Activated naive CD4-positive, alpha-beta T cell treated with anti-CD3 and anti-CD28 coated beads for 36 hours (primary cell): Measurements from ENCODE around the gene KRTAP26-1. TPM values are rescaled to one million over a fixed set of nuclear protein-coding genes. Genes with fewer than 3 reads are reported as not detected.

Experiments
- CTCF ChIA-PET: fragments of 350-600 bp; sonication (Branson Sonifier 250); formaldehyde crosslinking; loops from one replicate; lab custom pipeline; 2021; ENCODE audit warnings: antibody characterized with exemption; lab: Charles Lee
- DNase-seq: peaks from one replicate; pipeline ENCODE4 v3.0.0-alpha.2; 2020
- H3K27ac Mint-ChIP-seq: one replicate; pipeline ENCODE4 v1.8.0; 2021; ENCODE audit warnings: mild to moderate bottlenecking, mixed read lengths
- H3K27me3 Mint-ChIP-seq: one replicate; pipeline ENCODE4 v1.8.0; 2021; ENCODE audit warnings: low read depth, mixed read lengths
- H3K36me3 Mint-ChIP-seq: one replicate; pipeline ENCODE4 v1.8.0; 2021; ENCODE audit warnings: low read depth, mixed read lengths
- H3K4me1 Mint-ChIP-seq: one replicate; pipeline ENCODE4 v1.8.0; 2021; ENCODE audit warnings: low read depth, mixed read lengths
- H3K4me3 Mint-ChIP-seq: one replicate; pipeline ENCODE4 v1.8.0; 2021; ENCODE audit warnings: mild to moderate bottlenecking, moderate library complexity, mixed read lengths
- H3K9me3 Mint-ChIP-seq: one replicate; pipeline ENCODE4 v1.8.0; 2021; ENCODE audit warnings: mixed read lengths
- intact Hi-C: fragments of 100-400 bp; cut with micrococcal nuclease; formaldehyde crosslinking; loops from one replicate; pipeline ENCODE4 v1.15.1; 2023
- total RNA-seq, 2 experiments: library from RNA; stranded (reverse); gene quantifications; one replicate each; pipeline ENCODE4 v1.2.3, GENCODE V29; 2021

KRTAP26-1 gene
- total RNA-seq, 2 experiments from 2014 or later = not detected

DNA sequence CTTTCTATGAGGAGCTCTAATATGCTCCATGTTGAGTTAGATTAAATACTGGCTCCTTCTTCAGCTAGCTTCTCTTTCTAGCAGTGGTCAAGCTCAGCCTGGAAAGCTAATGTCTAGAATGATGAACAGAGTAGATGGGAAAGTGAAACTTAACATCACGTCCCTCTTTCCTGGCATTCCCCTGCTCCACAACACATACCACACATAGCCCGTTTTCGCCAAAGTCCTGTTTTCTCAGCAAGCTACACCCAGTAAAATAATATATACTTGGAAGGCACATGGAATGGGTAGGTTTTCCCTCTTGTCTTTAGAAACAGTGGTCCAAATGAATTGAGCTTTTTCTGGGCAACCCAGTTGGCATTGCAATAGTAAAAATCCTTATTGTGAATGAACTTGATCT lies 13.6 kb upstream of the KRTAP26-1 start:
- H3K36me3 Mint-ChIP-seq = no peaks in the 10 kb centered on the region
- H3K27ac Mint-ChIP-seq = no peak overlapping the region
- H3K4me1 Mint-ChIP-seq = no peaks in the 10 kb centered on the region
- no peak for DNase-seq
- H3K9me3 Mint-ChIP-seq = no peaks in the 10 kb centered on the region
- no peak overlapping the region for H3K4me3 Mint-ChIP-seq
- H3K27me3 Mint-ChIP-seq = peaks cover 9% of the 10 kb centered on the region
- intact Hi-C loops = no loop called here
- CTCF ChIA-PET = no interaction called here

DNA sequence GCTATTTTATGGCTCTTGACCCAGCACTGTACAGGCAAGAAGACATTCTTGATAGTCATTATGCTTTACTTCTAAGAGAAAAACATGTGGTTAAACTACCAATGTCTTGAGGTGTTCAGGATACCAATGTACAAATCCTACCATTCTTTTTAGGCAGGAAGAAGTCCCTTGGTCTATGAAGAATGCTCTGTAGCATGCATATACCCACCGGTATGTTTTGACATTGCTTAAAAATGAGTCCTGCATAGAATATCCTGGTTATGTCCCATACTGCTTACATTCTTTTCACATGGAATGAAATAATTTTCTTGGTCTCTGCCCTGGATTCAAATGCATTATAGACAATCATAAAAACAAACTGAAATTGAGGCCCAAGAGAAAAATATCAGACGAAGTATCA lies 12.6 kb upstream of the KRTAP26-1 start:
- no peaks in the 10 kb centered on the region for H3K9me3 Mint-ChIP-seq
- intact Hi-C loops = no loop called here
- DNase-seq = no peak
- no peaks in the 10 kb centered on the region for H3K36me3 Mint-ChIP-seq
- no peak overlapping the region for H3K27ac Mint-ChIP-seq
- peaks cover 9% of the 10 kb centered on the region for H3K27me3 Mint-ChIP-seq
- no peak overlapping the region for H3K4me3 Mint-ChIP-seq
- H3K4me1 Mint-ChIP-seq = no peaks in the 10 kb centered on the region
- CTCF ChIA-PET = no interaction called here

DNA sequence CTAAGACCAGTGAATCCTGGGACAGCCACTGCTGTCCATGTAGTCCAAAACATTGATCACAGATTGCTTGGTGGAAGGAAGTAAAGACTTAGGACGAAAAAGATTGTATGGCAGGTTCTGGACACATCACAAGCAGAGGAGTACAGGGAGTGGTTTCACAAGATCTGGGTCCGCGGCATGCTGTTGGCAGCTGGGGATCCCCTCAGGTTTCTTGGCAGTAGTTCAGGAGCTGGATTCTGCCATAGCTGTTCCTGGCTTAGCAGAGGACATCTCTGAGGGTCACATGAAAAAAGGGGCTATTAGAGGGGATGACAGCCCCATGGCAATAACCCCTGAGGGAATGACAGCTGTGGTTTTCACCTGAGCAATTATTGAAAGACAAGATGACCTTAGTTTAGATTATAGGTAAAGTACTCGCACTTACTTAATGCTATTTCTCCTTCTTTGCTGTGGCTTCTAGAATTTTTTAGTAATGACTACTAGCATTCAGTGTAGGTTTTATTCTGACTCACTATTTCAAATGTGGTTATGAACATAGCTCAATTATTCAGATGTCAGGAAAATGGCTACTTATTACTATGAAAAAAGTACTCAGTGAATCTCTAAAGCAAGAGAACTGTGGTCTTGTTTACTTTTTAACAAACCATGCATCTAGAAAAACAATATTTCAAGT lies 9.2 kb upstream of the KRTAP26-1 start:
- intact Hi-C loops = no loop called here
- DNase-seq = no peak
- no peaks in the 10 kb centered on the region for H3K4me1 Mint-ChIP-seq
- no peak overlapping the region for H3K4me3 Mint-ChIP-seq
- H3K27ac Mint-ChIP-seq = no peak overlapping the region
- no peaks in the 10 kb centered on the region for H3K36me3 Mint-ChIP-seq
- peaks cover 4% of the 10 kb centered on the region for H3K9me3 Mint-ChIP-seq
- H3K27me3 Mint-ChIP-seq = peaks cover 14% of the 10 kb centered on the region
- CTCF ChIA-PET = no interaction called here

- DNase-seq = no peak
- H3K27me3 Mint-ChIP-seq = peaks cover 11% of the 10 kb centered on the region
- intact Hi-C loops = no loop called here
- H3K9me3 Mint-ChIP-seq = peaks cover 4% of the 10 kb centered on the region
- no peak overlapping the region for H3K4me3 Mint-ChIP-seq
- no peaks in the 10 kb centered on the region for H3K36me3 Mint-ChIP-seq
- CTCF ChIA-PET = no interaction called here
- no peak overlapping the region for H3K27ac Mint-ChIP-seq
- no peaks in the 10 kb centered on the region for H3K4me1 Mint-ChIP-seq
These were observed 6.3 kb upstream of the KRTAP26-1 start for GRCh38 chr21:30326390-30326789.

GRCh38 chr21:30315701-30316100 lies 4.4 kb downstream of the KRTAP26-1 start:
- Mint-ChIP-seq H3K36me3 (no peaks in the 10 kb centered on the region), H3K4me1 (no peaks in the 10 kb centered on the region), H3K4me3 (no peak overlapping the region), H3K9me3 (no peaks in the 10 kb centered on the region), H3K27ac (no peak overlapping the region), H3K27me3 (peaks cover 11% of the 10 kb centered on the region)
- intact Hi-C loops = no loop called here
- CTCF ChIA-PET = no interaction called here
- DNase-seq = no peak

GRCh38 chr21:30306884-30307283 lies 13.2 kb downstream of the KRTAP26-1 start:
- Mint-ChIP-seq H3K36me3 (no peaks in the 10 kb centered on the region), H3K27ac (no peak overlapping the region), H3K4me3 (no peak overlapping the region), H3K4me1 (no peaks in the 10 kb centered on the region), H3K27me3 (peaks cover 4% of the 10 kb centered on the region), H3K9me3 (peaks cover 2% of the 10 kb centered on the region)
- intact Hi-C loops = no loop called here
- CTCF ChIA-PET = no interaction called here
- DNase-seq = no peak

GRCh38 chr21:30305136-30305535 lies 15.0 kb downstream of the KRTAP26-1 start:
- Mint-ChIP-seq H3K27me3 (peaks cover 4% of the 10 kb centered on the region), H3K4me1 (no peaks in the 10 kb centered on the region), H3K4me3 (no peak overlapping the region), H3K36me3 (no peaks in the 10 kb centered on the region), H3K9me3 (peaks cover 5% of the 10 kb centered on the region), H3K27ac (no peak overlapping the region)
- intact Hi-C loops = no loop called here
- CTCF ChIA-PET = no interaction called here
- DNase-seq = no peak

DNA sequence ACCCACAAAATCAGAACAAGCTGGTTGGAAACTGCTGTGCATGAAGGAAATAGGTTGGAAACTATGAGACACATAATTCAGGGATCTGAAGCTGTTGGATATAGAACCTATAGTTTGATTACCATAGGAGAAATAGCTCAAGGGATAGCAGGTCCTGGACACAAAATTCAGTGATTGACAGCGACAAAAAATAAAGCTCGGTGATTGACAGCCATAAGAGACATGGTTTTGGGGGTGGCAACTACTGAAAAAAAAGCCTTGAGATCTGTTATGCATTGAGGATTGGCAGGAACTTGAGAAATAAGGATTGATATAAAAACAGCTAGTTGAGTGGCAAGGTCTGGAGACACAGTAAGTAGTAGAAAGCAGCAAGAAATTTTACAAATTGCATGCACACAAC lies 30.9 kb downstream of the KRTAP26-1 start, which contains the start of gene KRTAP25-1:
Gene KRTAP25-1 (minus strand): TSS at position 300 of the 400 bp plus-strand sequence. CDS start 24 bp downstream, at position 276.
- CTCF ChIA-PET = no interaction called here
- no peaks in the 10 kb centered on the region for H3K9me3 Mint-ChIP-seq
- no peak within 1 kb of the TSS for H3K27ac Mint-ChIP-seq
- no peaks in the 10 kb centered on the region for H3K36me3 Mint-ChIP-seq
- no peak within 1 kb of the TSS for H3K4me3 Mint-ChIP-seq
- no peaks in the 10 kb centered on the region for H3K4me1 Mint-ChIP-seq
- no peak for DNase-seq
- H3K27me3 Mint-ChIP-seq = peaks cover 8% of the 10 kb centered on the region
- intact Hi-C loops = no loop called here

- intact Hi-C loops = no loop called here
- DNase-seq = no peak
- Mint-ChIP-seq H3K36me3 (no peaks in the 10 kb centered on the region), H3K9me3 (no peaks in the 10 kb centered on the region), H3K4me1 (no peaks in the 10 kb centered on the region), H3K4me3 (no peak within 1 kb of the TSS), H3K27ac (no peak within 1 kb of the TSS), H3K27me3 (peaks cover 6% of the 10 kb centered on the region)
- CTCF ChIA-PET = interaction anchor here (0.7 to 1.5 kb wide), 2 partner anchors 14 to 18 kb away, joined by 3 read pairs; no protein-coding TSS in a partner anchor
These were observed 37.3 kb downstream of the KRTAP26-1 start, which contains the start of gene KRTAP24-1 for GRCh38 chr21:30282850-30283249. TSS of gene KRTAP24-1 (minus strand) at chr21:30282950. CDS start at chr21:30282932, 18 bp downstream.

DNA sequence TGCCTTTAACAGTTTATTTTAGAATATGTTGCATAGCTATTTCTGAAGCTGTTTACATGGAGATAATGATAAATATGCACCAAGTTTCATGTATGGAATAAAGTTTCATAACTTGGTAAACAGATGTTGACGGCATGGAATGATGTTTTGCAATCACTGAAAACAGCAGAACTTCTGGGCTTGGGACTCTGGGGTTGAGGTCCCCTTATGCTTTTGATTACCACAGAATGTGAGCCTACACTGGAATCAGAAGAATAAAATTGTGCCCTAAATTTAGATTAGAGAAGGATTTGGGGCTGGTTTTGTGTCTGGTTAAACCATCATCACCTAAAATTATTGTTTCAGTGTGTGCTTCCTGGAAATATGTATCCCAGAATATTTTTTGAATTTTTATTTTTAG lies 48.5 kb downstream of the KRTAP26-1 start:
- no peak overlapping the region for H3K4me3 Mint-ChIP-seq
- peaks cover 6% of the 10 kb centered on the region for H3K27me3 Mint-ChIP-seq
- intact Hi-C loops = no loop called here
- H3K9me3 Mint-ChIP-seq = no peaks in the 10 kb centered on the region
- H3K27ac Mint-ChIP-seq = no peak overlapping the region
- H3K4me1 Mint-ChIP-seq = no peaks in the 10 kb centered on the region
- CTCF ChIA-PET = no interaction called here
- no peak for DNase-seq
- H3K36me3 Mint-ChIP-seq = no peaks in the 10 kb centered on the region

DNA sequence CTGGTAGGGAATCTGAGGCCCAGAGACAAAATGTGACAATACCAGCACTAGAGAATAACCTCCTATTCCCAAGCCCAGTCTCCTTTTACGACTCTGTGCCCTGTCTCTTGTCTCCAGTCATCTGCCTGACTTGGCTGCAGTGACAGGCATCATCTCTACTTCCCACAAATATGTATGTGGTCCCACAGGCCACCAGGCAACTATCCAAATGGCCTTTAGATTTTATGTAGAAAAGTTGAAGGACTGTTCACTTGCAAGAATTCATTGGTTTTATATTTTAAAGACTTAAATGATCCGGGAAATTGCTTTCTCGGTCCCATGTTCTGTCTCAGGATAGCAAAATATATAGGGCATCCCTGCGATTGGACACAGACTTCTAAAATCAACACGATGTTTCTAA lies 49.0 kb downstream of the KRTAP26-1 start:
- H3K4me3 Mint-ChIP-seq = no peak overlapping the region

DNA sequence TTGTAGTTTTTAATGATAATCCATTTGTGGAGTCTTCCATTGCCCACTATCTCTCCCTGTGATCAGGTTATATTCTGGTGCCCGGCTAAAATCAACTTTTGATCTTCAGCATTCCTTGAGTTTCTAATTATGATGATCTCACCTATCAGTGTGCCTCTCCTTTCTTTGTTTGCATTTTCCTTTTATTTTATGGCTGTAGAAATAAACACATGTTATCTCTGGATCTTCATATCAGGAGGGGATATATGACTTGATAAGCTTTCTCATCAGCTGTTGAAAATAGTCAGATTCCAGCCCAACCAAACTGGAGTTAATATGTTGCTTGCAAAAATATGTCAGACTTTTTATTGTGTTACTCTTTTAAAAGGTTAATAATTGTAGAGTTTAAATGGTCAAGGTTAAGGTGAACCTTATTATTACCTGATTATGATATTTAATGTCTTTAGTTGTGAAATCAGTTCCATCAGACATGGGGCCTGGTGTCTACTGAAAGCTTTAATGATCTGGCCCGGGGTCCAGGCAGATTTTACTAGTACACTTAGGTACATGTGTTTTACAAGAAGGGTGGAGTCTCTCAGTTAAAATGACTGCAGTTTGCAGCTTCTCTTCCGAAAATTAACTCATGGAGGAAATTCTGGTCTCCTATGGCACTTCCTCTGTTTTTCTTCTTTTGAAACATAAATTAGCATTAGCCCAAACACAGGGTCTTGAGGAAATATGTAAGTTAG lies 50.1 kb downstream of the KRTAP26-1 start:
- intact Hi-C loops = no loop called here
- DNase-seq = no peak
- no peak overlapping the region for H3K27ac Mint-ChIP-seq
- CTCF ChIA-PET = no interaction called here
- no peaks in the 10 kb centered on the region for H3K36me3 Mint-ChIP-seq
- no peak overlapping the region for H3K4me3 Mint-ChIP-seq
- H3K27me3 Mint-ChIP-seq = peaks cover 6% of the 10 kb centered on the region
- H3K4me1 Mint-ChIP-seq = no peaks in the 10 kb centered on the region
- no peaks in the 10 kb centered on the region for H3K9me3 Mint-ChIP-seq

More for the DNA sequence above, 49.0 kb downstream of the KRTAP26-1 start:
- Mint-ChIP-seq H3K9me3 (no peaks in the 10 kb centered on the region), H3K36me3 (no peaks in the 10 kb centered on the region), H3K27ac (no peak overlapping the region), H3K4me1 (no peaks in the 10 kb centered on the region), H3K27me3 (peaks cover 6% of the 10 kb centered on the region)
- DNase-seq = no peak
- intact Hi-C loops = no loop called here
- CTCF ChIA-PET = no interaction called here
